Activated T-cell treated with anti-CD3 and anti-CD28 coated beads, Interleukin-2, amount 50 U/mL, for 1 hour (primary cell): Measurements from ENCODE around the gene SLC22A4.

Experiments
- DNase-seq: peaks from one replicate; pipeline ENCODE4 v3.0.0-alpha.2; 2020

SLC22A4 gene

GRCh38 chr5:132301344-132302271 lies 7.4 kb downstream of the SLC22A4 start:
- no peak for DNase-seq

- DNase-seq, result no peak
These were observed 8.2 kb downstream of the SLC22A4 start for GRCh38 chr5:132302413-132302812.

DNA sequence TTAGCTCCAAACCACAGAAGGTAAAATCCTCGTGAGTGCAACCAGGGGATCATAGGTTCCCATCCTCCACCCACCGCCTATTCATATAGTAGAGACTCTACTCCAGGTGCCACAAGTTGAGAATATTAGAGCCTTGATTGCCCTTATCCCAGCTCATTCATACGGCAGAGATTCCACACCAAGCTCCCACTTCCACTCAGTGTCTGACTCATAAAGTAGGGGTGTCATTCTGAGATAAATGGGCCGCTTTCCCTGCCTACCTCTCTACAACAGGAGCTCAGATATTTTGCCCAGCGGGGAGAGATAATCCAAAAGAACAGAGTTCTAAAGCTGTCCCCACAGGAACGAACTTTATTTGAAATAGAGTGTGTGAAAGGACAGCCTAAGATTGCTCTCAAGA lies 9.4 kb downstream of the SLC22A4 start:
- no peak for DNase-seq

- DNase-seq, result no peak
These were observed 11.2 kb downstream of the SLC22A4 start for GRCh38 chr5:132305420-132305819.

- no peak for DNase-seq
These were observed 14.5 kb downstream of the SLC22A4 start for GRCh38 chr5:132308701-132309100.

DNA sequence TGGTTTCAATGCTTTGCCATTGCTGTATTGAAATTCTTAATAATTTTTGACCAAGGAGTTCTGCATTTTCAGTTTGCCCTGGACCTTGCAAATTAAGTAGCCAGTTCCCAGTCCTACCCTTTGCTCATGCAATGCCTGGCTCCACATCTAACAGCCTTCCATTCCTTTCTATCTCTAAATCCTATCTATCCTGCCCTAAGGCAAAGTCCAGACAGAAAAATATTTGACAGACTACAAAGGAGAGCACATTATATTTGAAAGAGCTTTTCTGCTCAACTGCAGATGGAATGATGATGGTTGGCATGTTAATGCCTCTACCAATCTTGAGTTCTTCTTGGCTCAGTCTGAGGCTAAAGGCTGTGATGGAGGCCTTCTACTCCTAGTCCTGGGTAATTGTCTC lies 15.5 kb downstream of the SLC22A4 start:
- DNase-seq, result no peak

DNA sequence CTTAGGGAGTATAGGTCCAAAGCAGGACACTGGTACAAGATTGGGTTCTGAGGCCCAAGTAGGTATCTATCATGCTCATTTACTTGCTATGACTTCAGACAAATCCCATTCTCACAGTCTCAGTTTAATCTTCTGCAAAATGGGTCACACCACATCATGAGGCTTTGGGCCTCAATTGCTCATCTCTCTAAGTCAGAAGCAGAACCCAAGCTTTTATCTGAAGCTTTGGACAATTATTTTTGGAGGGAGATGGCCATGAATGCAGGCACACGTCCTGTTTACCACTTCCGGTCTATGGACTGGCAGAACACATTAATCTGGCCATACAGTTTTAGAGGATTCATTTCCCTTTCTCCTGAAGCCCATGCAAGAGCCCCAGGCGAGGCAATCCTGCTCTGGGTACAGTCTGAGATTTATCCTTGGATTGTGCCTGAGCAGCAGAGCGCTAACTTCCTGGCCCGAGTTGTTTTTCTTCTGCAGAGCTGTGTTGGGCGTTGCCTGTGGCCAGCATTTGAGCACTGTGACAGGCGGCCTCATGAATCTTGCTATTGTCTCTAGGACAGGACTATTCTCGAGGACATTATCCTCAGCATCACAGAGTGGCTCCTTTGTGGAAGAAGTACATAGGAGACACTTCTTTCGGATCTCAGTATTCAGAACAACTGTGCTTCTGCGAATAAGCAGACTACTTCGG lies 16.1 kb downstream of the SLC22A4 start:
- DNase-seq, result no peak

GRCh38 chr5:132313366-132313765 lies 19.2 kb downstream of the SLC22A4 start:
- no peak for DNase-seq

DNA sequence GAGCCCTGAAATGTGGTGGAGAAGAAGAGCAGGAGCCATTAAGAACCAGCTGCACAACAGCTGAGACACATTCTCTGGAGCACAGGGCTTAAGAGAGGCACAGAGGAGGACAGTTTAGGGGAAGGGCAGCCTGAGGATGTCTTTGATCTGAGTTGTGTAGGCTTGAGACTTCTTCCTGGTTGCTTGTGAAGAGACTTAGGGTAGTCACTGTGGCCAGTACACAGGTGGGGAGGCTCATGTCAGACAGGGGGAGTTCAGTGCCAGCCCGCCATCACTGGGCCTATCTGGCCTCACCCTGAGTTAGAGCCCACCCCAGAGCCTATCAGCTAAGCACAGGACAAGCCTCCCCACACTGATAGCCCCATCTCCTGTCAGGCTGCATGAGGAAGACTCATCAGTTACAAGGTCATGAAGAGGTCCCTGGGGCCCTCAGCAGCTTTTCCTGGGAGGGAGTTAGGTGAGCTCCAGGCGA lies 19.8 kb downstream of the SLC22A4 start:
- no peak for DNase-seq

DNA sequence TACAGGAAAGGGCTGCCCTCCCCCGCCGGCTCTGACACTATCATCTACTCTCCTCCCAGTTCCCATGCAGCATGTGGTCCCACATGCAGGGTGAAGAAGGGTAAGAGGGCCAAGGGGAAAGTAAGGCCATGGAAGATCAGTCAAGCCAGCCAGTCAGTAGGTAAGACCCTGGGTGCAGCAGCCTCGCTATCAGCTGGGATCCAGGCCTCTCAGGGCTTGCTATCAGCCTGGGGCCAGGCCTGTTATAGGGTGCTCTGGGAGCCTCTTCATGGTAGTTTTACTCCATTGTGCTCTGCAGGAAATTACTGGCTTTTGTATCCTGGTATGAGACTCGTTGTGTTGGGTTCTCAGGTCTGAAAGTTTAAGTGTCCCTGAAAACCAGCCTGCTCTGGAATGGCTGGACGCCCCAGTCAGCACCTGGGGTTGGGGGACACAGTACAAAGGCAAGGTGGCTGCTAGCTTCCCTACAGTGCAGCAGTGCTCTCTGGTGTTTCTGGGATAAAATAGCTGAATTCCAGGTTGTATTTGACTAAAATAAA lies 21.4 kb downstream of the SLC22A4 start:
- DNase-seq, result no peak

GRCh38 chr5:132319975-132320374 lies 25.8 kb downstream of the SLC22A4 start:
- no peak for DNase-seq

DNA sequence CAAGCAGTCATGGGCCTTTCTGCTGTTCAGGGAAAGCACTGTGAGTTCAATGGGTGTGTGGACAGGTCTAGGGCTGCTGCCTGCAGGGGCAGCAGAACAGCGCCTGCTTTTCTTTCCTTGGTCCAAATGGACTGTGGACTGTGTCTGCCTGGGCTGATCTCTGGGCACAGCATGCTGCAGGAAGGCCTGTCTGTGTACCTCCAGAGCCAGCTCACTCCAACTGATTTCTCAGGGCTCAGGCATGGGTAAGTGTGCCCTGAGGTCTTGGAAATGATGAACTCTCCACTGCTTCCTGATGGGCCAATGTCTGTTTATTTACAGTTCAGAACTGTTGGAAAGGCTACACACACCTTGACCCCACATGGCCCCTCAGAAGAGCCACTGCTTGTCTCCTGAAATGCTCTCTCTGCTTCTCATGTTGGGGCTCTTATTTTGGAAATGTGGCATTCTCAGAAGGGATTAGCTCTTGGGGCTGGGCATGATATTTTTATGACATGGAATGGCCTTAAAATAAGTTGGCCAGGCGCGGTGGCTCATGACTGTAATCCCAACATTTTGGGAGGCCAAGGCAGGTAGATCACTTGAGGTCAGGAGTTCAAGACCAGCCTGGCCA lies 27.0 kb downstream of the SLC22A4 start:
- no peak for DNase-seq

DNA sequence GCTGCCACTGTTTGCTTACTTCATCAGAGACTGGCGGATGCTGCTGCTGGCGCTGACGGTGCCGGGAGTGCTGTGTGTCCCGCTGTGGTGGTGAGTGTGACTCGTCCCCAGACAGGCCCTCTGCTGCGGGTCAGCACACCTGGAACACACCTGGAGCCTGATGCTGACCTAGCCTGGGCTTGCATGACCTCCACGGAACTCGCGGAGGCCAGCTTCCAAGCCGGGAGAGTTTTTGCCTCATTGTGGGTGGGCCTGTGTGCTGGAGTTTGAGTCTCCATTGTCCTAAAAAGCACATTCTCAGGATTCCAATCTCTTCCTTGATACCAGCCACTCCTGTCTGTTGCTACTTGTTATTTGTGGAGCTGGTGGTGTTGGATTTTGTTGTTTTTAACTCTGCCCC lies 28.1 kb downstream of the SLC22A4 start:
- no peak for DNase-seq

DNA sequence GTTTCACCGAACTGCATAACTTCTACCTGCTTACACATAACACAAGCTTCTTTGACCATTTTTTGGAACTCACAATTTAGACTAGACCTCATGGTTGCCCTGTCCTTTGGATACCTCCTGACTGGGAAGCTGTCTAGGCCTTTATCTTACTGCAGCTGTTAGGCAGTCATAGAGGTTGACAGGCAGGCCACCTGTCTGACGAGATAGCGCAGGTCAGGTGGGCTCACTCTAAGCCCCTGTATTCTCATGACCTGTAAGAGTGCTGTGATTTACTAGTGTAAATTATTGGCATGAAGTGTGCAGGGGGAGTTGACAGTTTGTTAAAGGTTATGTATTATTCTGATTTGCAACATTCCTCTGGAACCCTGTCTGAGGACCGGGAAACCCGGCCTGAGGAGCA lies 29.0 kb downstream of the SLC22A4 start:
- DNase-seq, result no peak

GRCh38 chr5:132325691-132326090 lies 31.5 kb downstream of the SLC22A4 start:
- DNase-seq, result no peak

GRCh38 chr5:132327252-132327955 lies 33.2 kb downstream of the SLC22A4 start:
- no peak for DNase-seq

DNA sequence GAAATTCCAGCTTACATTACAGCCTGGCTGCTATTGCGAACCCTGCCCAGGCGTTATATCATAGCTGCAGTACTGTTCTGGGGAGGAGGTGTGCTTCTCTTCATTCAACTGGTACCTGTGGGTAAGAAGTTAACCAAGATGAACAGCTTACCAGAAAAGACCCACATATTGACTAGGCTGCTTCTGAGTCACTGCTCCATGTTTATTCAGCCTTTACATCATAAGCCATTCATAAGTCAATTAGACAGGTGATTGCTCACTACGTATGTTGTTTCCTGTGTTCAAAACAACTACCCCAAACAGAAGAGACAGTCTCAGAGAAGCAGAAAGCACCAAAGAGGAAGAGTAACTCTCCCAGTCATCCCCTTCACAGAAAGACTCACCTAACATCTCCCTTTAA lies 40.6 kb downstream of the SLC22A4 start:
- DNase-seq, result no peak

DNA sequence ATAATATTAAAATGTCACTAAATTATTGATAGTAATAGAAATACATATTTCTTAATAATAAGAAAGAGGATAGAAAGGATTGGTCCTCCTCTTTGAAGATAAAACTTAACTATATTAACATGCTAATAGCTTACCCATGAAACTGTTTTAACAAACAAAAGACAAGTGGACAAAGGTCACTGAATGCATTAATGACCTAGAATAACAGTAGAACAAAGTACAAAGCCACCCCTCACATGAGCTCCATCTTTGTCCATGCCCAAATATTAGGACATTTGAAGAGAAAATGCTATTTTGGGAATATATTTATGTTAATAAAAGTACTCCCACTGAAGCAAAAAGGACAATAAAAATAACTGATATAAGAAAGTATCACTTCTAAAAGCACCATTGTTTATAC lies 41.2 kb downstream of the SLC22A4 start:
- no peak for DNase-seq

GRCh38 chr5:132339502-132339901 lies 45.3 kb downstream of the SLC22A4 start:
- no peak for DNase-seq

DNA sequence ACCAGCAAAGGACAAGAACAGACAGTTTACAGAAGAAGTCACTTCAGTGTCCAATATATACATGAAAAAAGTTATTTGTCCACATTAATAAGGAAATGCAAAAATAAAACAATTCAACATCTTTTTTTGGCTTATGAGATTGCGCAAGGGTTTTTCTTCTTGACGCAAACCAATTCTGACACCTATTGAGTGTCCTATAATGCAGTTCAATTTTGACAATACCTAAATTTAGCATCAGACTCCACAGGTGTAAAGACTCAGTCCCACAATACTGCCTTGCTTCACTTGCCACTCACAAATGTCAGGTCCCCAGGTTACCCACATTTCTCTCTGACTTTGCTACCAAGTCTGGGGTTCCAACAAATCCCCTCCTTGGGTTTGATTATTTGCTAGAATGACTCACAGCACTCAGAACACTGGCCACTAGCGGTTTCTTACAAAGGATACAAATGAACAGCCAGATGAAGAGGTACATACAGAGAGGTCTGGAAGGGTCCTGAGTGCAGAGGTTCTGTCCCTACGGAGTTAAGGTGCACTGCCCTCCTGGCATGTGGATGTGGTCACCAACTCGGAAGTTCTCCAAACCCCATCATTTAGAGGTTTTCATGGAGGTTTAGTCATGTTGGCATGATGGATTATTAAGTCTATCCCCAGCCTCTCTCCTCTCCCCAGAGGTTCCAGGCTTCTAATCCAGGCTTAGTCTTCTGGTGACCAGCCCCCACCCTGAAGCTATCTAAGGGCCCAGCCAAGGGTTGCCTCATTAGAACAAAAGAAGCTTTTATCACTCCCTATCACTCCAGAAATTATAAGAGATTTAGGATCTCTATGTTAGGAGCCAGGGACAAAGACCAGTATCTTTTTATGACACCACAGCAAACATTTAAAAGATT lies 48.3 kb downstream of the SLC22A4 start:
- no peak for DNase-seq

DNA sequence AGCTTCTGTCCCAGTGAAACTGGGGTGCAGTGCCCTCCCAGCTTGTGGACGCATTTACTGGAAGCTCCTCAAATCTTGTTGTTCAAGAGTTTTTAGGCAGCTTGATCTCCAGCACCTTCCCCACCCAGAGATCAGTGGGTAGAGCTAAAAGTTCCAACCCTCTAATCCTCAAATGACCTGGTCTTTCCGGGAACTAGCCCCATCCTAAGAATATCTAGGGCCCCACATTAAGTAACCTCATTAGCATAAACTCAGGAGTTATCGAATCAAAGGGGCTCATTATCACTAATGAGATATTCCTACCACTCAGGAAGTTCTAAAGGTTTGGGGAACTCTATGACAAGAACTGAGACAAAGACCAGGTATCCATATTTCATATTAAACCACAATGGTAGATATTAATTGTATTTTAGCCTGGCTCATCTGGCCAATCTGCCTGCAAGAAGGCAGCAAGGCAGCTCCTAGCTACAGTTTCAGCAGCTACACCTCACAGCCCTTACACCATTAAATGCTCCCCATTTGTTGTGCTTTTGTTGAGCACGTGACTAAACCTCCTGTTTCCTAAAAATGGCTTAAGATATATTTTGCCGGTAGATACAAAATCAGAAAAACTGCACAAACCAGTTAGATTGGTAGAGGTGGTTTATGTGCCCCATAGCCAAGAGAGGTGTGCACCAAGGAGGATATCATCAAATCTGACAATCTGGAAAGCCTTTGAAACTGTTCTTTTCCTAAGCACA lies 50.8 kb downstream of the SLC22A4 start:
- DNase-seq, result no peak
